H7 (cell line): ENCODE measurements around the gene SLC35F5. TPM values are rescaled to one million over a fixed set of nuclear protein-coding genes. Genes with fewer than 3 reads are reported as not detected.

Experiments
- DNase-seq: peaks from one replicate; pipeline ENCODE4 v3.0.0; 2012
- H3K27me3 ChIP-seq: 2 replicates; pipeline ENCODE4 v1.6.0; 2011; ENCODE audit warnings: mild to moderate bottlenecking, low read length; ENCODE audit not compliant: control insufficient read depth, insufficient read depth
- H3K36me3 ChIP-seq: replicated peaks from 2 replicates; pipeline ENCODE4 v1.5.1; 2011; ENCODE audit warnings: low read length; ENCODE audit not compliant: control insufficient read depth, insufficient read depth
- H3K4me3 ChIP-seq: 2 replicates; pipeline ENCODE4 v1.5.1; 2011; ENCODE audit warnings: low read depth, mild to moderate bottlenecking, control low read depth, low read length, moderate library complexity; ENCODE audit not compliant: insufficient read depth
- total RNA-seq: library from RNA; depleted of rRNA; stranded (reverse); fragments of >200 nt; shearing (Covaris generic); gene quantifications from 2 replicates; pipeline ENCODE4 v1.2.3, GENCODE V29; 2014

SLC35F5 gene
- total RNA-seq, 1 experiment from 2014 or later: 25.8 TPM

DNA sequence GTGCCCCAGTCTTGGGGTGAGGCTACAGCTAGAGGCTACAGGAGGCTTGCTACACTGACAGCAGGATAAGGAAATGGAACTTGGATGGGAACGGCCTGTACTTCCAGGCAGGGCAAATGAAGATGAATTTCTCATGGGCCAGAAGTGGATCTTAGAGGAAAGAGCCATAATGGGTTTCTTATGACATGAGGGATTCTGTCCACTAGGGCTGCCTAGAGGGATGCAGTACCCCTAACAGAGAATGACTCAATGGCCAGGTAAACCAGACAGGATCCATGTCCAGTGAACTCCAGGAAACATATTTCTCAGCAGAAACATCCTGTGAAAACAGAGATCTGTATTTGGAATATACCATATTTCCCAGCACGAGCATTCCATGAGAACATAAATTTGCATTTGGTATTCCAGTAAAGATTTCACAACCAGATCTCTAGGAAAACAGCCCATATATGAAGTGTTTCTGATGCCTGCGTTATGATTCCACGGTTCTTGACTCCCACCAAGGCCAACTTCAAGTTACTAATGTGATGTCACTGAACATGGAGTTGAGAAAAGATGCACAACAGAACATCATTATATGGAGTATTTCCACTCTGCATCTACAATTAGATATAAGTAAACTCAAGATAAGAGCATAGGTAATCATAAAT, 11.5 kb upstream of the SLC35F5 start:
- Histone ChIP-seq H3K27me3 (no peaks in the 10 kb centered on the region), H3K4me3 (no peak overlapping the region), H3K36me3 (no peaks in the 10 kb centered on the region)
- DNase-seq: no peak

DNA sequence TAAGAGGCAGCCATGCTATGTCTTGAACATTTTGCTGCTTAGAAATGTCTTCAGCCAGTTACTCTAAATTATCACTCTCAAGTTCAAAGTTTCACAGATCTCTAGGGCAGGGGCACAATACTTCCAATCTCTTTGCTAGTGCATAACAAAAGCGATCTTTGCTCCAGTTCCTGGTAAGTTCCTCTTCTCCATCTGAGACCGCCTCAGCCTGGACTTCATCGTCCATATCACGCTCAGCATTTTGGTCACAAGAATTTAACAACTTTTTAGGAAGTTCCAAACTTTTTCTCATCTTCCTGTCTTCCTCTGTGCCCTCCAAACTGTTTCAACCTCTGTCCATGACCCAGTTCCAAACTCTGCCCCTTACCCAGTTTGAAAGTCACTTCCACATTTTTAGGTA, 8.8 kb upstream of the SLC35F5 start:
- Histone ChIP-seq H3K27me3 (no peaks in the 10 kb centered on the region), H3K4me3 (no peak overlapping the region), H3K36me3 (no peaks in the 10 kb centered on the region)
- DNase-seq: no peak

DNA sequence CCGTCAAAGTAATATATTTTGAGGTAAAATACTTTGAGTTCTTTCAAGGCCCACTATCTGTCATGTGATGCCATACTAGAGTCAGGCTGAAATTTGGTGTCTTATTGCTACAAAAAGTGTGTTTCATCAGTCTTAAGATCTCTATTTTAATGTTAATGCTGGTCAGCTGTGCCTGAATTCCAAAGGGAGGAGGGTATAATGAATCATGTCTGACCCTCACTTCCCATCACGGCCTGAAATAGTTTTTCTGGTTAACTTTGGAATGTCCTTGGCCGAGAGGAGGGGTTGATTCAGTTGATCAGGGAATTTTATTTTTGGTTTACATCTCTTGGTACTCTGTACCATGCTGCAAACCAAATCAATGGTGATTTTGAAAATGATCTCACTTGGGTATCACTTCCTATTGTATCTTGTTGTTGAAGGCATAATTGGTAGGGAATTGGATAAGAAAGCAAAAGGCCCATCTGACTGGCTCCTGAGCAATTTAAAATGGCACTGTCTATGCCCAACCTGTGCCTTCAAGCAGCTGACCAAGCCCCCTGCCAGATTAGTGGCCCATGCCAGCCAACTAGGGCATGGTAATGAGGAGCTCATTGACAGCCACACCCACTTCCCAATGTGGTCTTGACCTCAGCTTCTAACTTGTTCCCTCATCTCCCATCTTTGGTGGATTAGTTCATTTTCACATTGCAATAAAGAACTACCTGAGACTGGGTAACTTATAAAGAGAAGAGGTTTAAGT, 6.1 kb upstream of the SLC35F5 start:
- no peaks in the 10 kb centered on the region for H3K36me3 ChIP-seq
- no peak for DNase-seq
- H3K27me3 ChIP-seq: no peaks in the 10 kb centered on the region
- no peak overlapping the region for H3K4me3 ChIP-seq

DNA sequence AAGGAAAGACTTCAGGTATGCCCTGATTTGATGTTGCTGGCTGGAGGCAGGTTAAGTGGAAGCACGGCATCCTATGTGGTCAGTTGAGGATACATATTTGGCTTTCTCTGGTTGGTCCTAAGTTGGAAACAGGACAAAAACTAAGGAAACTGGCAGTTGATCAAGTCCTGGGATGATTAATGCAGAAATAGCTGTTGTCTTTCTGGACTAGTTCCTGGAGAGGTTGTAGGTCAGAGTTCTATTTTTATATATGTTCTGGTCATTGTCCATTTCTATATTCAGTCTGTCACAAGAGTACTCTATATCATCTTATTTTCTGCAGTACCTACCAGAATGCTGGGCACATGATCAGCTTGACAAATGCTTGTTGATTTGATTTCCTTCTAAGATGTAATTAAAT, 4.0 kb upstream of the SLC35F5 start:
- H3K27me3 ChIP-seq: no peaks in the 10 kb centered on the region
- DNase-seq: no peak

DNA sequence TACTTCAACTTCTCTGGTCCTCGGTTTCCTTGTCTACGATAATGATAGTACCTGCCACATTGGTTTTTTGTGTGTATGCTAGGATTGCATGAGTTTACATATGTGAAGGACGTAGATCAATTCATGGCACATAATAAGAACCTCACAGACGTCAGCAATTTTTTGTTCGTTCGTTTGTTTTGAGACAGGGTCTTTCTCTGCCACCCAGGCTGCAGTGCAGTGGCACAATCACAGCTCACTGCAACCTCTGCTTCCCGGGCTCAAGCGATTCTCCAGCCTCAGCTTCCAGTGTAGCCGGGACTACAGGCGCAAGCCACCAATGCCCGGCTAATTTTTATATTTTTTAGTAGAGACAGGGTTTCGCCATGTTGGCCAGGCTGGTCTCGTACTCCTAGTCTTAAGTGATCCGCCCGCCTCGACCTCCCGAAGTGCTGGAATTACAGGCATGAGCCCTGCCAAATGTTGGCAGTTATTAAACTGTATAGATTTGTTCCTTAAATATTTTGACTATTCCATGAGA, 756 bp upstream of the SLC35F5 start:
- DNase-seq: no peak
- Histone ChIP-seq H3K4me3 (peak overlapping the region; percentile 90), H3K36me3 (no peaks in the 10 kb centered on the region; the same call in 1 of the 2 replicates), H3K27me3 (no peaks in the 10 kb centered on the region)

More for the DNA sequence above, 4.0 kb upstream of the SLC35F5 start:
- no peaks in the 10 kb centered on the region for H3K36me3 ChIP-seq
- H3K4me3 ChIP-seq: no peak overlapping the region

DNA sequence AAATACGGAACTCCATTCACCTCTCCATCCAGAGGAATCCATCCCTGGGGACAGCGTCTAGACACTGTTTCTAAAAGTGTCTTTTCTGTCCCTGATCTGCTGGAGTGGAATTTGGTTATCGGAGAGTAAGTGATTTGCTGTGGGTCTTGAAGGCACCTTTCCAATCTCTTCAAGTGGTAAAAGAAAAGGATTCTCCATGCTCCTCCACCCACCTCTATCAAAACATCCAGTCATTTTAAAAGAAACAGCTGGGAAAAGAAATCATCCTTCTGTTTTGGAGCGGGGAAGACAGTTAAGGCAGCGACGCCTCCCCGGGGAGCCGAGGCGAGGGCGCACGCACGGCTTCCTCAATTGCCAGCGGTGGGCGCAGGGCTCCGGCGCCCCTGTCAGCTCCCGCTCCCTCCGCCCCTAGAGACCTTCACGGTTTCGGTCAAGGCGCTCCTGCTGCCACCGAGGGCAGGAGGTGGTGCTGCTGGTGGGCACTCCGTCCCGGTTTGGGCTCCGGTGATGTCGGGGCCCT, 547 bp downstream of the SLC35F5 start:
- H3K4me3 ChIP-seq: peak overlapping the region; percentile 90
- DNase-seq: peak; percentile 73
- H3K27me3 ChIP-seq: no peaks in the 10 kb centered on the region
- no peaks in the 10 kb centered on the region; the same call in 1 of the 2 replicates for H3K36me3 ChIP-seq

DNA sequence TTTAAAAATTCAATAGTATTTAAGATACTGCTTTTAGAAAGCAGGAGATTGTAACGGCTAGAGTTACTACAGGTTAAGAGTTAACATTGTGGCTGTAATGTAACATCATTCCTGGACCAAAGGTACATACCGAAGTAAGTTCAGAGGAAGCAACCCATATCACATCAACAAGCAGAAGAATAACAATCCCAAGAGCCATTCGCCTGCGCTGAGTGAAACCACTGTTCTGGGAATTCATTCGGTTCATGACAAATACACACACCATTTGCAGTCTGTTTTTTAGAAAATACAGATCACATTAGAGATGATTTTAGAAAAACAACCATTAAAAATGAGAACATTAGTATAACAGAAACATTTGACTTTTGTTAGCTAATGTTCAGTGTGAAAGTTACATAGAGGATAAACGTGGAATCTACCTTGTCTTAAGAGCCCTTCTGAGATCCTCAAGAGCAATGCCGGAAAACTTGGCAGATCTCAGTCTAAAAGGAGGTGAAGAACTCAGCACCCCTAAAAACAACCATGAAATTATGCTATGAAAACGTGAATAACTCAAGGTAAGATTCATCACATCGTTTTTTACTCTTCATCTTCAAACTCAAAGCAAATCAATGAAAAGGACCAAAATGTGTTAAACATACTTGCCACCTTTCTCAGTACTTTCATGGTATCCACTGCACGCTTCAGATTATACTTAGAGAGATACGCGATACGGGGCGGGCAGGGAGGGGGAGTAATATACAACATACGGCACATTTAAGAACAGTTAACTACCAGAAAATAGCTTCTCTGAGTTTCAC, 1.2 kb downstream of the SLC35F5 start:
- Histone ChIP-seq H3K36me3 (no peaks in the 10 kb centered on the region; the same call in 1 of the 2 replicates), H3K4me3 (peak overlapping the region; percentile 90), H3K27me3 (no peaks in the 10 kb centered on the region)
- DNase-seq: peak; percentile 16

DNA sequence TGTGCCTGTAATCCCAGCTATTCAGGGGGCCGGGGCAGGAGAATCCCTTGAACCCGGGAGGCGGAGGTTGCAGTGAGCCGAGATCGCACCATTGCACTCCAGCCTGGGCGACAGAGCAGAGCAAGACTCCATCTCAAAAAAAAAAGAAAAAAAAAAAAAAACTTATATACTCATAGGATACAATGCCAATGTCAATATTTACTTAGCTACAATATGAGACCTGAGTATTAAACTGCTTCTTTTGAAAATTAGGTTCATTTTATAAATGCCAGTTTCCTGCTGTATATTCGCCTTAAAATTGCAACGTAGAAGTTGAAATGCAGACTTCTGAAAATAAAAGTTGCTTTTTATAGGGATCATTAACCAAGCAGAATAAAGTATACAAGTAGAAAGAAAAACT, 2.3 kb downstream of the SLC35F5 start:
- H3K4me3 ChIP-seq: no peak overlapping the region
- H3K27me3 ChIP-seq: no peaks in the 10 kb centered on the region
- H3K36me3 ChIP-seq: peaks cover 1% of the 10 kb centered on the region
- no peak for DNase-seq

DNA sequence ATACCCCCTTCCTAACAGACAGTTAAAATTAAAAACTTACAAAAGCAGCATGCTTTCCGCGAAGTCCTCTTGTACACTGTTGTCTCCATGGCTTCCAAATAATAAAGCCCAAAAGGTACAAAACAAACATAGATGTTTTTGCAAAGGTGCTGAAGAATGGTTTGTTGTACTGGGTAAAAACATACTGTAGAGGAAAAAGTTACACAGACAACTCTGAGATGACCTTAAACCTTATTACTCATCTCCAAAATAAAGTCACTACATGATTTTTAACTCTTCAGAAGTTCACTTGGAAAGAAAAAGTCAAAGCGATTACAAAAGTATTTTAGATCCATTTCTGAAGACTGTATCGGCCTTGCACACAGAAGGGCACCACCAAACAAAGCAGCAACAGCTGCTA, 6.1 kb downstream of the SLC35F5 start:
- DNase-seq: no peak
- Histone ChIP-seq H3K4me3 (no peak overlapping the region), H3K36me3 (peaks cover 2% of the 10 kb centered on the region)

DNA sequence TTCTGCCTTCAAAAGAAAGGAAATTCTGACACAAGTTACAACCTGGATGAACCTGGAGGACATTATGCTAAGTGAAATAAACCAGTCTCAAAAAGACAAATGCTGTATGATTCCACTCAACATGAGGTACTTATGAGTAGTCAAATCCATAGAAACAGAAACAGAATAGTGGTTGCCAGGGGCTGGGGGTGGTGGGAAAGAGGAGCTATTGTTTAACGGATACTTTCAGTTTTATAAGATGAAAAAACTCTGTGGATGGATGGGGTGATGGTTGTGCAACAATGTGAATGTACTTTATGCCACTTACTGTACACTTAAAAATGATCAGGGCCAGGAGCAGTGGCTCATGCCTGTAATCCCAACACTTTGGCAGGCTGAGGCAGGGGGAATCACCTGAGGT, 15.4 kb downstream of the SLC35F5 start:
- Histone ChIP-seq H3K4me3 (no peak overlapping the region), H3K36me3 (peaks cover 3% of the 10 kb centered on the region)
- DNase-seq: no peak

More for the DNA sequence above, 6.1 kb downstream of the SLC35F5 start:
- H3K27me3 ChIP-seq: no peaks in the 10 kb centered on the region

DNA sequence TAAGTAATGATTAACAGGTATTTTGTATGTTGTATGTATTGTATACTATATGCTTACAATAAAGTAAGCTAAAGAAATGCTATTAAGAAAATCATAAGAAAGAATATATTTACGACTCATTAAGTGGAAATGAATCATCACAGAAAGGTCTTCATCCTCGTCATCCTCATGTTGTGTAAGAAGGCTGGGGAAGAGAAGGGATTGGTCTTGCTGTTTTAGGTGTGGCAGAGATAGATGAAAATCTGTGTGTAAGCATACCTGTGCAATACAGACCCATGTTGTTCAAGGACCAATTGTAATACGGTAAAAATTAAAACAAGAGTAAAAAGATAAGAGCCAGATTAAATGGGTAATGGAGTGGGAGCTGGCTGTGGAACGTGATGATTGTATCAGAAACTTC, 16.6 kb downstream of the SLC35F5 start:
- peaks cover 3% of the 10 kb centered on the region for H3K36me3 ChIP-seq

More for the DNA sequence above, 15.4 kb downstream of the SLC35F5 start:
- no peaks in the 10 kb centered on the region for H3K27me3 ChIP-seq

DNA sequence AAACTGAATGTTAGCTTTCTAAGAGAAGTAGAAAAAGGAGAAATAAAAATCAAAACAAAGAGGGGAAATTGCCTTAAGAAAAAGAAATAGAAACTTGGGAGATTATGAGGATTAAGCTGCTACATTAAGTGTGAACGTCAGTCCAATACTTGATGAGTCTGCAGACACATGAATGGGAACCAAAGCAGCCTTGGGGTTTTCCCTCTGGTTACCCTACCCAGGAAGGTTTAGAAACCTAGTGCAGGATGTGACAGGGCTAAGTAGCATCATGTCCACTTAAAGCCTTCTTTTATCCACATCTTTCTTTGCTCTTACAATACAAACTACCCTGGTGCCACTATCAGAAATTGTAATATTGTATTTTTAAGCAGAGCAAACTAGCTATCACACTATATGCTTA, 22.3 kb downstream of the SLC35F5 start:
- H3K4me3 ChIP-seq: no peak overlapping the region
- DNase-seq: no peak
- H3K36me3 ChIP-seq: no peaks in the 10 kb centered on the region; the same call in 1 of the 2 replicates
- no peaks in the 10 kb centered on the region for H3K27me3 ChIP-seq

More for the DNA sequence above, 16.6 kb downstream of the SLC35F5 start:
- no peaks in the 10 kb centered on the region for H3K27me3 ChIP-seq
- no peak overlapping the region for H3K4me3 ChIP-seq
- DNase-seq: no peak

DNA sequence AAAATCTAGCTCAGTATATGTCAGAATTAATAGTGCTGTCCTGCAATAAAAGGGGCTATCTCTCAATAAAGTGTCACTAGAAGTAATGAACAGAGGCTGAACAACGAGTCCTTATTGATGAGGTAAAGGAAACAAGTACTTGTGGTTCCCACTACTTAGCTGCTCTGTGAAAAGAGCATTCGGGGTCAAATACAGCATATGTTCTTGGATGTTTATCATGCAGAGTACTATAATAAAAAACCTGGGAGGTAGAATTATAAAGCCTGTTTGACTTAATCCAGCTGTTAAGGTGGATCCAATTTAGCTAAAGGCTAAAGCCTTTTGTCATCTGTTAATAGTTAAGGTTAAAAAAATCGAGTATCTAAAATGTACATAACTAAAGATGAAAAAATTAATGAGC, 32.4 kb downstream of the SLC35F5 start:
- H3K36me3 ChIP-seq: no peaks in the 10 kb centered on the region; the same call in none of the 2 replicates
- no peak overlapping the region for H3K4me3 ChIP-seq
- no peak for DNase-seq
- H3K27me3 ChIP-seq: no peaks in the 10 kb centered on the region

DNA sequence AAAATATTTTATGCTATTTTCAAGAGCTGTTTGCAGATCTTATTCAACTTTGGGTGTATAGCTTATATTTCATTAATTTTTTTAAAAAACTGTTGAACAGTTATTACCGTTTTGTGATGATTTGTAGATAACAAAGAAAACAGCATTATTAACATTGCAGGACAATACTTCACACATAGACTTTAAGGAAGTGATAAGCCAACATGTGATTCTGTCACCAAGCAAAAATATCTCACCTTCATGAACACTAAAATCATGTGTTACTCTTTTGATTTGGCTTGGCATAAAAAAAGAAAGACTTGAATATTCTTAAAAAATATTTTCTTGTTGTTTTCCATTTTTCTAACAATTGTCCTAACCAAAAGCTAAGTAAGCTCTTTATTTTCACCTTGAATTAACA, 33.0 kb downstream of the SLC35F5 start:
- no peak for DNase-seq
- H3K36me3 ChIP-seq: no peaks in the 10 kb centered on the region; the same call in none of the 2 replicates
- H3K27me3 ChIP-seq: no peaks in the 10 kb centered on the region
- no peak overlapping the region for H3K4me3 ChIP-seq
